NCI-H82 (cell line): Measurements from ENCODE around the gene WDR88.
"Not testable (repeated sequence)": the region's sequence is repeated elsewhere in the genome, so short reads cannot be mapped to it uniquely, and the experiment has no call there.

ENCODE experiments used
- DNase-seq: peaks from one replicate; lab custom pipeline; 2025; lab: John Stamatoyannopoulos, UW

WDR88 gene

DNA sequence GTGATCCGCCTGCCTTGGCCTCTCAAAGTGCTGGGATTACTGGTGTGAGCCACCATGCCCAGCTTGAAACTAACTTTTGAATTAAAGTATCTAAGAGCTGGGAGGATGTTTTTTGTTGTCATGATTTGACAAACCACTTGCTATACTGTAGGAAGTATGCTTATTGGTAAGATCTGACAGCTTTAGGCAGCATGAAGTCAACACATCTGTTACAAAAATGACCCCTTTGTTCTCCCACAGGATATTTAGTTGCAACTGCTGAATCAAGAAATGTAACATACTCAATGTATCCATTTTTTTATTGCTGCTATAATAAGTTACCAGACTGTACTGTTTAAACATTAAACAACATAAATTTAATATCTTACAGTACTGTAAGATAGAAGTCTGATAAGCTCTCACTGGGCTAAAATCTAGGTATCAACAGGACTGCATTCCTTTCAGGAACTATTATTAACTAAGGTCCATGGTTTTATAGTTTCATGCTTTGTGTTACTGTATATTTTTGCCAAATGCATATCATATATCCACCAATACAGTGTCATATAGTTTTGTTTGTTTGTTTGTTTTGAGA, 39.4 kb downstream of the WDR88 start:
- DNase-seq: no peak

DNA sequence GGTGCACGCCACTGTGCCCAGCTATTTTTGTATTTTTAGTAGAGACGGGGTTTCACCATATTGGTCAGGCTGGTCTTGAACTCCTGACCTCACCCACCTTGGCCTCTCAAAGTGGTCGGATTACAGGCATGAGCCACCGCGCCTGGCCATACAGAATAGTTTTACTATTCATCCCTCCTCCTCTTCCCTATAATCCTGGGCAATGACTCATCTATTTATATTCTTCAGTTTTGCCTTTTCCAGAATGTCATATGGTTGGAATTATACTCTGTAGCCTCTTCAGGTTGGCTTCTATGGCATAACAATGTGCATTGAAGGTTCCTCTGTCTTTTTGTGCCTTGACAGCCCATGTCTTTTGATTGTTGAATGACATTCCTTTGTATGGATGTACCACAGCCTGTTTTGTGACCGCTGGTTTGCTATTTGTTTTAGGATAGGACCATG, 40.0 kb downstream of the WDR88 start:
- no peak for DNase-seq

DNA sequence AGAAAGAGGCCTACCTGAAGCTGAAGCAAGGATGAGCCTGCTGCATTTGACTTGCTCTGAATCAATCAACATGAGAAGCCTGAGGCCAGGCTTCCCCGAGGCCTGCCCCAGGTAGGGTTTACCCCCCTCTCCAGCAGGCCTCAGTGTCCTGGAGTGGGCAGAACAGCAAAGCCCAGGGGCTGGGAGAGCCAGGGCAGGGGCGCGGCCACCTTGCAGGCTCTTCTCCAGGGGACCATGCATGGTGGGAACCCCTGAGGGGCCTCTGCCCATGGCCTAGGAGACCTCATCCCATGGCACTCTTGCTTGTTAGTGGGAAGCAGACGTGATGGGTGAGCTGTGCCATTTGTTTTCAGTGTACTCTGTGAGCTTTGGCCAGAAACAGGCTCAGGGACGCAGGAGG, 42.3 kb downstream of the WDR88 start:
- no peak for DNase-seq

DNA sequence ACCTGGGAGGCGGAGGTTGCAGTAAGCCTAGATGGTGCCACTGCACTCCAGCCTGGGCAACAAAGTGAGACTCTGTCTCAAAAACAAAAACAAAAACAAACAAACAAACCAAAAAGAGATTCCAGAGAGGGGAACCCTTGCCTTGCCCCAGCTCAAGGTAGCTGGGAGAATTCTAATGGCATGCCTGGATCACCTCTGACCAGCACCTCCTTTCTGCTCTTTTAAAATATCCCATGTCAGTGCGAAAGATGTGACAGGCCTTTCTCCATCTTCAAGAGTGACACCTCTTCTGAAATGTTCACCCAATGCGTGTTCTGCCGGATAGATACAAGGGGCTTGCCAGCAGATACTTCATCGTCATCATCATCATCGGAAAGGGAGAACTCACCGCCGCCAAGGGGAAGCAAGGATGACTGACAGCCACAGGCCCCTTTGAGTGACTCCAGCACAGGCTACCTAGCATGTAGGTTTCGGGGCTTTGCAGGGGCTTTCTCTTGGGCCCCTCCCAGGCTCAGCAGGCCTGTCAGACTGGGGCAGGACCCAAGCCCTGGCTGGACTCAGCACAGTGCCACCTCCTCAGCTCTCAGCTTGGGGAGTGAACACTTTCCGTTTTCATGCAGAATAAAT, 43.4 kb downstream of the WDR88 start:
- DNase-seq: no peak

DNA sequence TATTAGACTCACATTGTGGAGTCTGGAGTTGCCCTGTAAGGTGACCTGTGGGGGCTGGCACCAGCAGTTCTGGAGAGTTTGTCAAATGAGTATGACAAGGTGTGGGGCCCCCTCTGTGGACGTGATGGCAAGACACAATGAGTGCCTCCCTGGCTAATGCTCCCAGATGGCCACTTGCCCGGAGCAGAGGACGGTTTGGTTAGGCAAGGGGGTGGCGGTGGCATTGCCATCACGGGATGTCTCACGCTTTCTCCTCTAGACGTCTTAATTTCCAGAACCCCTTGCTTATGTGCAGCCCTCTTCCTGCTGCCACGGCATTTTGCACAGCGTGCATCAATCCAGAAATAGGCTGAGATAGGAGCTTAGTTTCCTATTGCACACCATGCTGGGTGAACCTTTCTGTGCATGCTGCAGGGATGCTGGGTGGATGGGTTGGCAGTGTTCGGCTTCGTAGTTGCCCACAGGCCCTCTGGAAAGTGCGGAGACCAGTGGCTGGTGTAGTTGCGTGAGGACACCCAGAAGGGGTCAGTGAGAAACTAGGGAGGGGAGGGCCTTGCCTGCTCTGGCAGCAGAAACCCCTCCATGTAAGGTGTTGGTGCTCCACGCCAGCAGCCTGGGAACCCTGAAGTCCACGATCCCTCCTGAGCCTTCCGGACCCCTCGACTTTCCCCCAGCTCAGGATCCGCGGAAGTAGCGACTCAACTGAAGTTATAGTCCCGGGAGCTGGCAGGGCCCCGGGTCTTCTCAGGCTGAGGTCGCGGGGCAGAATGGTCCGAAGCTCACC, 44.2 kb downstream of the WDR88 start:
- DNase-seq: peak; percentile 57

DNA sequence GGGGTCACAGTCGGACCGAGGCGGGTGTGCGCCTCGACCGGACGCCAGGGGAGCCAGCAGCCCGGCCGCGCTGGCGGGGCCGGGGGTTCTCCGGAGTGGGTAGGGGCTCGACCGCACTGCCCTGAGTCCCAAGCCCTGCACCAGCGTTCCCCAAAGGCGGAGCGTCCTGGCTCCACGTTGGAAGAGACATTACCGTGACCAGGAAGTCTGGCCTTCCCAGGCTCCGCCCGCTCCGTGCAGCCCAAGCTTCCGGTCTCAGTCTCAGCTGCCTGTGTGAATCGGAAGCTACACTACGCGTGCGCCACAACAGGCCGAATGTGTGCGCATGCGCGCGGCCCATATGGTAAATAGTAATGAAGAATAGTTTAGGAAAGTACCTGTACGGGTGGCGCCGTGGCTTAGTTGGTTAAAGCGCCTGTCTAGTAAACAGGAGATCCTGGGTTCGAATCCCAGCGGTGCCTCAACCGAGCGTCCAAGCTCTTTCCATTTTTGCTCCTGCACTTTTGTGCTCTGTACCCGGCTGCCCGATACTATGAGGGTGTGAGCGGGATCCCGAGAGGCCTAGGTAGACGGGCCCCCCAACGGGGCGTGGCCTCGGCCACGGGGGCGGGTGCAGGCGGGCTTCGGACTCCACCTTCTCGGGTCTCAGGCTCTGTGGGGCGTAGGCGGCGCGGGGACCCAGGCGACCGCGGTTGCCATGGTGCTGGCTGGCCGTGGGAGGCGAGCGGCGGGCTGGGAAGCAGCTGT, 44.9 kb downstream of the WDR88 start:
- DNase-seq: peak; percentile 100

DNA sequence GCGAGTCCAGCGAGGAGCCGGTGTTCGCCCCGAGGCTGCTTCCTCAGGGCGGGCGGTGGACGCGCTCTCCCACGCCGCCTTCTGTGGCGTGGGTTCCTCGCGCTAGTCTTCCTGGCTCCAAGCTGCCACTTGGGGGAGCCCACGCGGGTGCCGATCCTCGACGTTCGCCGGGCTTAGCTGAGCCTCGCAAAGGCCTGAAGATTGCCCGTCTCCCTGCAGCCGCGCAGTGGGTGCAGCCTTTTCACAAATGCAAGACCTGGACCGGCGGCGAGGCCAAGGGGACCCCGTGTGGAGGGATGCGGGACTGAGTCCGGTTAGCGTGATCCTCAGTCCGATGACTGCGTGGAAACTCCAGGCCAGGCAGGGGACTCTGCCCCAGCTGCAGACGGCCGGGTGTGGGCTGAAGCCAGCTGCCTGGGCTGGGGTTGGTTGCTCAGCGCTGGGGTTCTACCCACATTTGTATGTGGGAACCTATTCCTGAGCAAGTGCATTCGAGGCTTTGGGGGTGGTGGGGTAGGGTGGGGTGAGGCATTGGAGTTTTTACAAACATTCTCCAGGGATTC, 45.6 kb downstream of the WDR88 start:
- DNase-seq: peak; percentile 83

DNA sequence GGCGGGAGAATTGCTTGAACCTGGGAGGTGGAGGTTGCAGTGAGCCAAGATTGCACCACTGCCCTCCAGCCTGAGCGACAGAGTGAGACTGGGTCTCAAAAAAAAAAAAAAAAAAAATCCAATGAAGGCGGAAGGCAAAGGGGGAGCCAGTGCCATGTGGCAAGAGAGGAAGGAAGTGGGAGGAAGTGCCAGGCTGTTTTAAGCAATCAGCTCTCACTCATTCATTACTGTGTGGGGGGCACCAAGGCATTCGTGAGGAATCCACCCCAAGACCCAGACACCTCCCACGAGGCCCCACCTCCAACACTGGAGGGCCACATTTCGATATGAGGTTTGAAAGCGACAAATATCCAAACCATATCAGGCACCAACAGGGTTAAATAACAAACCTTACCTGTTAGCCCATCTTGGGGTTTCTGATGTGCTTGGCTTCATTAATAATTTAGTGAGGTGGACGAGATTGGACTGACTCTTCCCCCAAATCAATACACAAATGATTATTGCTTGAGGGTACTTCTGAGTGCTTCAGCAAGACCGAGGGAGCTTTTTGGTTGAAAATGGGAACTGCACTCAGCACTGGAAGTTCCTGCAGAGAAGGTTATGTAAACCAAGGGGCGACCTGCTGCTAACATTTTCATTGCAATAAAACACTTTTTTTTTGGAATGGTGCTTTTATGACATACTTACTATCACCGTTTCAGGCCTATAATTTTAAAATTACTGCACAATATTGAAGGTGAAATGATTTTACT, 54.7 kb downstream of the WDR88 start:
- DNase-seq: no peak

DNA sequence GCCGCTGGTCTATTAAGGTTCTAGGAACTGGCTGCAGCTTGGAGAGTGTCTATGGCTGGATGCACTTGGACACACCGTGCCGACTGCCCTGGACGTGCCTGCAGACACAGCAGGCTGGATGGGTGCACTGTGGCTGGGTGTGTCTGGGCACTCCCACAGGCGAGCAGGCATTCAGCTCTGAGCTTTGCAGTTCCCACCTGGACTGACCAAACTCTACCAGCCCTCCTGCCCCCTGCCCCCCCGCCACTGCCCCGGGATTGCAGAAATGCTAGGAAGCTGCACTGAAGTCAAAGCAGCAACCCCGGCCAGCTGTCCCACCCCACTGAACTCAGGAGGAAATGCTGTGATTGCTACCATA, 55.2 kb downstream of the WDR88 start:
- no peak for DNase-seq

DNA sequence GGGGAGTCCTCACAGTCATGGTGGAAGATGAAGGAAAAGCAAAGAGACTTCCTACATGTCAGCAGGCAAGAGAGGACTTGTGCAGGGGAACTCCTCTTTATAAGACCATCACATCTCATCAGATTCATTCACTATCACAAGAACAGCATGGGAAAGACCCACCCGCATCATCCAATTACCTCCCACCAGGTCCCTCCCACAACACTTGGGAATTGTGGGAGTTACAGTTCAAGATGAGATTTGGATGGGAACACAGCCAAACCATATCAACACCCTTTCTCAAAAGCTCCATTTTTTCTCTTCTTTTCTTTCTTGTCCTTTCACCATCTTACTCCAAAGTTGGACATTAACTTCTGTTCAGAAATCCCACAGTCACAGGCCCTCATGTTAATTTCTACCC, 57.5 kb downstream of the WDR88 start:
- DNase-seq: no peak

DNA sequence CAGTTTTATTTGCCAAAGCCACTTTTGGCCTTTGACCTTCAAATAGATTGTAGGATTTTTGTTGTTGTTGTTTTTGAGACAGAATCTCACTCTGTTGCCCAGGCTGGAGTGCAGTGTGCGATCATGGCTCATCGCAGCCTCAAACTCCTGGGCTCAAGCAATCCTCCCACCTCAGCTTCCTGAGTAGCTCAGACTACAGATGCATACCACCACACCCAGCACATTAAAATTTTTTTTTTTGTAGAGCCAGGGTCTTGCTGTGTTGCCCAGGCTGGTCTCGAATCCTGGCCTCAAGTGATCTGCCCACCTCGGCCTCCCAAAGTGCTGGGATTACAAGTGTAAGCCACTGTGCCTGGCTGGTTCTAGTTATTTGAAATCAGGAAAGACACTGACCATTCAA, 59.2 kb downstream of the WDR88 start:
- DNase-seq: not testable (repeated sequence)

DNA sequence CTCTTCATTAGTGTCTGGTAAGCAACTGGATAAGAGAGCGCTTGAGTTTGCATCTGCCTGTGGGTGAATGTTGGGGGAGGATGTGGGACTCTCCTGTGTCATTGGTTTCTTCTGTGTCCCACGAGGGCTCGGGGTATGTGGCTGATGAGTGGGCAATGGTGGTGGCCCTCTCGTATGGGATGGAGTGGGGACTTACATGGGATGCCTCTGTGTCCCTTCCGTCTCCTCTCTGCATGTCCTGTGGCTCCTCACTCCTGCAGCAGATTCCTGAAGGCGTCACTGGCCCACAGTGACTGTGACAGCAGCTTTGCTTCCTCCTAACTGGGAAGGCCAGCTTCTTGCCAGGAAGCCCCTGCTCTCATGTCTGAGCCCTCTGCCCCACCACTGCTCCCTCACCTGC, 59.6 kb downstream of the WDR88 start:
- no peak for DNase-seq

DNA sequence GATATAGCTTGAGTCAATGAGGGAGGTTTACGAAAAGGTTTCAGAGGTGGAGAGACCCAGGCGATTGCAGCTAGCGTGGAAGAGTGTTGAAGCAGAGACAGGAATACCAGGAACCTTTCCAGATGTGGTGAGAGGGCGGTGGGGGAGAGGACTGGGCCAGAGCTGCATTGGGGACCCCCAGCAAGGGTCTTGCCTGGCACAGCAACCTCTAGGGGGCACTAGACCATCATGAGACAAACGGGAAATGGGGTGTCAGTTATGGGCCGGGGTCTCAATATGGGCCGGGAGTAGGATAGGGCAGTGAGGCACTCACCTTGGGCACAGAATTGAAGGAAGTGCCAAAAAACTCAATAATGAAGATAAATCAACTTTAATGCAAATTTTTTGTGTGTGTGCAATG, 60.1 kb downstream of the WDR88 start:
- DNase-seq: peak; percentile 36

DNA sequence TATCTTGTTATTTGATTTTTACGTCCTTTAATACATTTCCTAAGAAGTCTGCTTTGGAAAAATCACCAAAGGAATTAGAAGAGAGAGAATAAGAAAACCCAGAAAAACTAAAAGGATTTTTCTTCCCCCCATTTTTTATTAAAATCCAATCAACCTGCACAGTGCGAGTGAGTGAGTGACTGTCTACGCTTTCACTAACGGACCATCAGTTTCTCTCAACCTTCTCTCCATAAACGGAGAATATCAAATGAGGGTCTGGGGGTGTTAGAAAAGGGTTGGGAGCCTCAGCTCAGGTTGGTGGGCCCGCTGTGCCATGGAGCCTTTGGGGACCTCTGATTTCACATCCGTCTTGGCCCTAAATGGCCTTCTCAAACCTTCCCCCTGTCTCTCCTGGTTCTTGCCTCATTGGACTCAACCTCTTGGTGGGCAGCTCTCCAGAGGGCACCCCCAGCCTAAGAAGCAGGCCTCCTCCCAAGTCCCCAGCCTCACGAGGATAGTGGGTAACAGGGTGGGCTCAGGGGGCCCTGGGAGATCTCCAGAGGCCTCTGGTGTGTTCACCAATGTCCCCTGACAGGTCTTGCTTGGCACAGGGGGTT, 61.5 kb downstream of the WDR88 start:
- no peak for DNase-seq

DNA sequence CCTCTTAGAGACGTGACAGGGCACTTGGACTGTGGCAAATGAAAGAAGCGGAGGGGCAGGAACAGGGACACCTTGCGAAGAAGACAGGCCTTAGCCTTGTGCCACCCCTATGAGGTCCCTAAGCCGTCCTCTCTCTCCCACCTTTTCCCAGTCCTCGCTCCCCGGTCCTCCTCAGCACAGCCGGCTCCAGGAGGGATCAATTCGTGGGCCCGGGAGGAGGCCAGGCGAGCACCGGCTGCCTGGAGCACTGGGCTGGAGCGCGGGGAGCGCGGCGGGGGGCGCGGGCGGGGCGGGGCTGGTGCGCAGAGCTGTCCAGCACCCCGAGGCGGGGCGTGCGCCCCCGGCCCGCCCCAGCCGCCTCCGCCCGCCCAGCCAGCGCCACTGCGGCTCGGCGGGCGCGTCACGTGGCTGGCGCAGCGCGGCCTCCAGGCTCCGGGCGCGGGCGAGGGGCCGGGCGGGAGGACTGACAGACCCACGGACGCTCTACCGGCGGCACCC, 62.0 kb downstream of the WDR88 start, which contains the start of gene LRP3:
Gene LRP3 (plus strand): TSS at position 466 of the 498 bp plus-strand sequence. CDS start 456 bp downstream, outside the sequence.
- DNase-seq: peak; percentile 70

DNA sequence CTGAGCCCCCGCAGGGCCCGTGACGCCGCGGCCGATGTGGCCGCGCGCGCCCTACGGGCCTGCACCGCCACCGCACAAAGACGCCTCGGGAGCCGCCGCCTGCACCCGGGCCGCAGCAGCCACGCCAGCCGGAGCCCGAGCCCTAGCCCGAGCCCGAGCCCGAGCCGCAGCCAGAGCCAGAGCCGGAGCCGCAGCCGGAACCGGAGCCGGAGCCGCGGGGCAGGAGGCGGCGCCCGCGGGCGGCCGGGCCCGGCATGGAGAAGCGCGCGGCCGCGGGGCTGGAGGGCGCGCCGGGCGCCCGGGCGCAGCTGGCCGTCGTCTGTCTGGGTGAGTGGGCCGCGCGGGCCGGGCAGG, 62.6 kb downstream of the WDR88 start:
- no peak for DNase-seq

DNA sequence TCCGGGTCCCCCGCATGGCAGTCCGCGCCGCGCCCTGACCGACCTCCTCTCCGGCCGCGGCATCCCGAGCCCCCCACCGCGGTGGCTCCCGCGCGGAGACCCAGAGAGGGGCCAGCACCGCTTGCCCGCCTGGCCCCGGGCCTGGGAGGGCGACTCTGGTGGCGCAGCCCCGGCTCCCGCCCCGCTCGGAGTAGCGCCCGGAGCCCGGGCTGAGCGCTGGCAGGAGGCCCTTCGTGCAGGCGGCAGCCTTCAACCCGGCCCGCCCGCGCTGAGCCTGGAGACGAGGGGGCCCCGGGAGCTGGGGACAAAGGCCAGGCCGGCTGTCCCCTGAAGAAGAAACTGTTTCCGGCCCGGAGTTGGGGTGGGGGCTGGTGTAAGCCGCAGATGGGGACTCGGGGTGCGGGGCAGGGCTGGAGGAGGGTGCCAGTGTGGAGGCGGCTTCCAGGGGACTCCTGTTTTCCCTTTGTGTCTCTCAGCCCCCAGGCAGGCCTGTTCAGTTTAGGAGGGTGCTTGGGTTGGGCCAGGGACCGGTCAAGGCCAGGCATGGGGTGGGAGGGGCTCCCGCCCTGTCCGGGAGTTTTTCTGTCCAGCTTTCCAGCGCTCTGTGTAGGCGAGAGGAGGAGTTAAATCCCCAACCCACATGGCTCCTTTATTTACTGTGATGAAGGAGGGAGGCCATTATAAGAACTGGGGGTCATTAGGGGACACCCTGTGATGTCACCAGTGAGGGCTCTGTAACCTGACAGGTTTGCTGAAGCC, 63.2 kb downstream of the WDR88 start:
- DNase-seq: peak; percentile 54

DNA sequence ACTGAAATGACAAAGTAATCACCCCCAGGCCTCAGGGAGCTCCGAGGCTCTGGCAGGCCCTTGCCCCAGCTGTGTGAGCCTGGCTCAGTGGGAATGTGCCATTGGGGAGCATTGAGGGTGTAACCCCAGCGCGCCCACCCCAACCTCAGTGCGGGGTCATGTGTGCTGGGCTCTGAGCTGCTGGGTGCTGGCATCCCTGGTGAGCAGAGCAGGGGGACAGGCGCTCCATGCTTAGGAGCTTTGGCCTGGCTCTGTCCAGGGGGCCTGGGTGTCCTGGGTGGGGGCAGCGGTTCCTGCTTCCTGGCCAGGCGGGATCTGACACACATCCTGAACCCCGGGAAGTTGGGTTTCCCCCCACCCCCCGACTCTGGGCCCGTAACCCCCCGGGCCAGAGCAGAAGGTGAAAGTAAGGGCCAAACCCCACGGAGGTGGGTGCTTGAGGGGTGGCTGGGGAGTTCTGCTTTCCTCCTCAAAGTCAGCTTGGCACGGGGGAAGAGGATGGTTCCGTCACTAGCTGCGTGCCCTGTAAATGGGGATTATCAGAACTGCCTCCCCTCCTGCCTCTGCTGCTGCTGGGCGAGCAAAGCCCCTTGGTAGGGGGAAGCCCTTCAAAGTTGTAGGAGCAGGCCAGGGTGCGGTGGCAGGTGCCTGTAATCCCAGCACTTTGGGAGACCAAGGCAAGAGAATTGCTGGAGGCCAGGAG, 63.9 kb downstream of the WDR88 start:
- DNase-seq: no peak

DNA sequence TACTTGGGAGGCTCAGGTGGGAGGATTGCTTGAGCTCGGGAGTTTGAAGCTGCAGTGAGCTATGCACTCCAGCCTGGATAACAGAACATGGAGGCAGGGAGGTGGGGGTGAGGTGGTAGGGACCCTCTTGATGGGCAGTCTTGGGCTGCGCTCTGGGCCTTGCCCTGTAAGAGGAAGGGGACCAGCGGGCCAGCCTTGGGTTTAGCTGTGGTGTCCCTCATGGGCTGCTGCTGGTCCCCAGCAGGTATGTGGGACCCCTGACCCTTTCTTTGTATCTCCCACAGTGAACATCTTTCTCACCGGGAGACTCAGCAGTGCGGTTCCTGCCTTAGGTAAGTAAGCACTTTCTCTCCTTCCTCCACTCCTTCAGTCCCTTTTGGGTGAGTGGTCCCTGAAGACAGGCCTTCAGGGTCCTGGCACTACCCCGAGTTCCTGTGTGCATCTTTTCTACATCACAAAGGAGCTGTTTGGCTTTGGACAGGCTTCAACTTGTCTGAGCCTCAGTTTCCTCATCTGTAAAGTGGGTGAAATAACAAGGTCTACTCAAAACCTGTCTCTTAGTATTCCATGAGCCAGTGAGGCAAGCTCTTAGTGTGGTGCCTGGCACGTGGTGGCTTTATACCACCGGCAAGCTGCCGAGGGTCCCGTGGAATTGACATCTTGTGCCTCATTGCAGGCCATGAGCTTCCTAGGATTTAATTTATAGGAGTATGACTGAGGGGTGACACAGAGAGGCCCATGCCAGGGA, 64.7 kb downstream of the WDR88 start:
- no peak for DNase-seq
